SK-N-SH treated with all-trans-retinoic acid at 6 μM for 48 hours (cell line): ENCODE results near the gene LGALS1.

ENCODE experiments used
- ATAC-seq: fragments of 200-7000 bp; cut with Tn5 transposase; 3 replicates; pipeline ENCODE4 v1.9.1; 2020; ENCODE audit warnings: mild to moderate bottlenecking, moderate library complexity
- ARNTL ChIP-seq: fragments of 450-650 bp; formaldehyde crosslinking; IDR thresholded peaks from 2 replicates; pipeline ENCODE4 v1.5.0; 2020; ENCODE audit warnings: low read depth, mild to moderate bottlenecking, moderate library complexity, borderline replicate concordance
- BACH2 ChIP-seq: fragments of 250-450 bp; sonication (Bioruptor Pico); IDR thresholded peaks from 2 replicates; pipeline ENCODE4 v1.9.0; 2021; ENCODE audit warnings: mild to moderate bottlenecking, borderline replicate concordance
- CREB5 ChIP-seq: fragments of 250-450 bp; sonication (Bioruptor Pico); IDR thresholded peaks from 2 replicates; pipeline ENCODE4 v1.5.1; 2020; ENCODE audit warnings: low read depth, mild to moderate bottlenecking, moderate library complexity
- CSDC2 ChIP-seq: fragments of 250-450 bp; sonication (Bioruptor Pico); IDR thresholded peaks from 2 replicates; pipeline ENCODE4 v1.5.0; 2020; ENCODE audit warnings: mild to moderate bottlenecking, moderate library complexity
- CSRNP3 ChIP-seq: fragments of 250-450 bp; sonication (Bioruptor Pico); IDR thresholded peaks from 2 replicates; pipeline ENCODE4 v1.5.1; 2021; ENCODE audit warnings: mild to moderate bottlenecking, moderate library complexity
- ESRRG ChIP-seq: fragments of 250-450 bp; sonication (Bioruptor Pico); IDR thresholded peaks from 2 replicates; pipeline ENCODE4 v1.6.1; 2021; ENCODE audit warnings: mild to moderate bottlenecking
- GLIS3 ChIP-seq: fragments of 250-450 bp; sonication (Bioruptor Pico); IDR thresholded peaks from 2 replicates; pipeline ENCODE4 v1.5.0; 2020; ENCODE audit warnings: mild to moderate bottlenecking, moderate library complexity
- ISL1 ChIP-seq: fragments of 250-450 bp; sonication (Bioruptor Pico); IDR thresholded peaks from 2 replicates; pipeline ENCODE4 v2.1.2; 2022; ENCODE audit warnings: mild to moderate bottlenecking, moderate library complexity
- OSR1 ChIP-seq: fragments of 250-450 bp; sonication (Bioruptor Pico); IDR thresholded peaks from 2 replicates; pipeline ENCODE4 v1.8.0; 2022; ENCODE audit warnings: moderate library complexity, mild to moderate bottlenecking, inconsistent platforms
- PATZ1 ChIP-seq: fragments of 250-450 bp; sonication (Bioruptor Pico); IDR thresholded peaks from 2 replicates; pipeline ENCODE4 v1.8.0; 2020; ENCODE audit warnings: mild to moderate bottlenecking, moderate library complexity, borderline replicate concordance
- POU6F1 ChIP-seq: fragments of 250-450 bp; sonication (Bioruptor Pico); IDR thresholded peaks from 2 replicates; pipeline ENCODE4 v1.8.0; 2021; ENCODE audit warnings: low read depth, mild to moderate bottlenecking, moderate library complexity, borderline replicate concordance
- PPARA ChIP-seq: fragments of 250-450 bp; sonication (Bioruptor Pico); IDR thresholded peaks from 2 replicates; pipeline ENCODE4 v1.5.0; 2020; ENCODE audit warnings: mild to moderate bottlenecking, borderline replicate concordance
- RARB ChIP-seq: fragments of 250-450 bp; sonication (Bioruptor Pico); IDR thresholded peaks from 2 replicates; pipeline ENCODE4 v1.8.0; 2021; ENCODE audit warnings: mild to moderate bottlenecking, moderate library complexity
- SNAI2 ChIP-seq: fragments of 250-450 bp; sonication (Bioruptor Pico); IDR thresholded peaks from 2 replicates; pipeline ENCODE4 v1.5.0; 2020; ENCODE audit warnings: mild to moderate bottlenecking, moderate library complexity
- TCF4 ChIP-seq: fragments of 250-450 bp; sonication (Bioruptor Pico); IDR thresholded peaks from 2 replicates; pipeline ENCODE4 v1.8.0; 2021; ENCODE audit warnings: mild to moderate bottlenecking, moderate library complexity, borderline replicate concordance
- TOX ChIP-seq: fragments of 250-450 bp; sonication (Bioruptor Pico); IDR thresholded peaks from 2 replicates; pipeline ENCODE4 v1.8.0; 2021; ENCODE audit warnings: mild to moderate bottlenecking, moderate library complexity, borderline replicate concordance
- TSHZ2 ChIP-seq: fragments of 250-450 bp; sonication (Bioruptor Pico); IDR thresholded peaks from 2 replicates; pipeline ENCODE4 v1.5.0; 2020; ENCODE audit warnings: mild to moderate bottlenecking, moderate library complexity
- ZC3H10 ChIP-seq: fragments of 250-450 bp; sonication (Bioruptor Pico); IDR thresholded peaks from 2 replicates; pipeline ENCODE4 v1.5.1; 2021; ENCODE audit warnings: mild to moderate bottlenecking, moderate library complexity
- ZFP3 ChIP-seq: fragments of 250-450 bp; sonication (Bioruptor Pico); IDR thresholded peaks from 2 replicates; pipeline ENCODE4 v1.5.0; 2020; ENCODE audit warnings: mild to moderate bottlenecking, moderate library complexity
- ZFP30 ChIP-seq: fragments of 450-650 bp; formaldehyde crosslinking; IDR thresholded peaks from 2 replicates; pipeline ENCODE4 v1.5.0; 2022; ENCODE audit warnings: mild to moderate bottlenecking, moderate library complexity
- ZNF565 ChIP-seq: fragments of 450-650 bp; formaldehyde crosslinking; conservative IDR thresholded peaks from 2 replicates; pipeline ENCODE4 v1.5.0; 2020; ENCODE audit warnings: low read depth, mild to moderate bottlenecking, moderate library complexity
- ZNF70 ChIP-seq: fragments of 450-650 bp; formaldehyde crosslinking; IDR thresholded peaks from 2 replicates; pipeline ENCODE4 v1.5.0; 2020; ENCODE audit warnings: mild to moderate bottlenecking, moderate library complexity
- ZNF8 ChIP-seq: fragments of 450-650 bp; formaldehyde crosslinking; IDR thresholded peaks from 2 replicates; pipeline ENCODE4 v1.5.0; 2020; ENCODE audit warnings: mild to moderate bottlenecking, moderate library complexity

Gene LGALS1

GRCh38 chr22:37709445-37709765 is 34.0 kb downstream of the LGALS1 start:
- no peak for ATAC-seq
- no peak for TF ChIP-seq ESRRG (CRISPR knock-in tag)
- TF ChIP-seq ZC3H10 (CRISPR knock-in tag): no peak
- TF ChIP-seq BACH2 (CRISPR knock-in tag): no peak
- TF ChIP-seq CREB5 (CRISPR knock-in tag): no peak
- TF ChIP-seq ZNF8 (CRISPR knock-in tag): no peak
- no peak for TF ChIP-seq TSHZ2
- no peak for TF ChIP-seq RARB (CRISPR knock-in tag)
- TF ChIP-seq ZFP30: no peak
- TF ChIP-seq CSDC2 (CRISPR knock-in tag): no peak
- no peak for TF ChIP-seq ARNTL (CRISPR knock-in tag)
- TF ChIP-seq TOX (CRISPR knock-in tag): no peak
- no peak for TF ChIP-seq CSRNP3
- TF ChIP-seq ZNF565 (CRISPR knock-in tag): no peak
- no peak for TF ChIP-seq TCF4 (CRISPR knock-in tag)
- TF ChIP-seq PATZ1 (CRISPR knock-in tag): no peak
- TF ChIP-seq ZFP3 (CRISPR knock-in tag): no peak
- TF ChIP-seq POU6F1 (CRISPR knock-in tag): no peak
- TF ChIP-seq SNAI2: no peak
- no peak for TF ChIP-seq GLIS3 (CRISPR knock-in tag)
- TF ChIP-seq PPARA (CRISPR knock-in tag): no peak
- TF ChIP-seq, all 23 proteins: peak for 0

- no peak for ATAC-seq
- no peak for TF ChIP-seq BACH2 (CRISPR knock-in tag)
- no peak for TF ChIP-seq ESRRG (CRISPR knock-in tag)
- no peak for TF ChIP-seq CSDC2 (CRISPR knock-in tag)
- TF ChIP-seq ZC3H10 (CRISPR knock-in tag): no peak
- TF ChIP-seq PATZ1 (CRISPR knock-in tag): no peak
- no peak for TF ChIP-seq CREB5 (CRISPR knock-in tag)
- TF ChIP-seq POU6F1 (CRISPR knock-in tag): no peak
- TF ChIP-seq GLIS3 (CRISPR knock-in tag): no peak
- no peak for TF ChIP-seq OSR1 (CRISPR knock-in tag)
- TF ChIP-seq ZNF70 (CRISPR knock-in tag): no peak
- no peak for TF ChIP-seq TSHZ2
- no peak for TF ChIP-seq ISL1 (CRISPR knock-in tag)
- TF ChIP-seq TCF4 (CRISPR knock-in tag): no peak
- TF ChIP-seq ZFP30: no peak
These were observed 35.2 kb downstream of the LGALS1 start for GRCh38 chr22:37710675-37711074.
